Measurements from ENCODE around the gene SKIC2.
"Not testable (repeated sequence)": the region's sequence is repeated elsewhere in the genome, so short reads cannot be mapped to it uniquely, and the experiment has no call there.

DNA sequence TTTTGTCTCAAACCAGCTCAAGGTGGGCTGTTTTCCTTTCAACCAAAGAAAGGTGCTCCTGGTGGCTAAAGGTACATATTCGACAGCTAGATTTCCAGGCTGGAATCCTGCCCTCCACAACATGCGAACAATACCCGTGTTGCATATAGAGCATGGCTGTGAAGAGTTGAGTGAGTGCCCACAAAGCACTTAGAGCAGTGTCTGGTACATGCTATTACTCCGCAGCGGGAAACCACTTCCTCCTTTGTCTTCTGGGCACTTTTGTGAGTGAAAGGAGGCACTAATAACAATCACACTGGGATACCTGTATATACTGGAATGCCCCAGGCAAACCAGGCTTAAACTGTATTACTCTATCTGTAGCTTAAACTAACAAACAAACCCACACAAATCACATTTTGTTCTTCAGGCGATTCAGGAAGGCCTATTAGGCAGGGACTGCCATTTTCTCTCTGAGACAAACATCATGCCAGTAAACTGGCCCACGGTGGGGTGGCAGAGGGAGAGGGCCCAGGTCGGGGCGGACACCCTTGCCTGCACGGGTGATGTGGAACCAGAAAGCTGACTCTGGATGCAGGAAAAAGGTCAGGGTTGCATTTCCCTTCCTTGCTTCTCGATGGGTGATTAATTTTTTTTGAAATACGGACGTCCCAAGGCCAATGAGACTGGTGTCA is 46.0 kb downstream of the SKIC2 start:
- not testable (repeated sequence) for TF ChIP-seq CTCF (conservative IDR thresholded peaks at IDR 0.05; ENCODE audit: low read depth, low read length); EZH2 (IDR thresholded peaks at IDR 0.05; ENCODE audit: borderline replicate concordance, low read depth, low read length, poor library complexity, severe bottlenecking)

All from A673 (cell line).